Uterus (tissue), 2 donors: ENCODE measurements around the gene SOX5.

ENCODE experiments used
- POLR2A ChIP-seq, 2 donors: fragments of 450-650 bp; IDR thresholded peaks; one replicate each; pipeline ENCODE4 v1.6.1; 2016; ENCODE audit warnings: antibody characterized with exemption in 2 of 2, mild to moderate bottlenecking in 1 of 2, moderate library complexity in 1 of 2
- TF ChIP-seq, protein P1 (sequence below), 4 experiments: fragments of 200-600 bp in 2 of 4; fragments of 450-650 bp in 2 of 4; sonication (generic) in 2 of 4; IDR thresholded peaks; one replicate each; pipeline ENCODE4 v1.5.1; 2016 to 2019; ENCODE audit warnings: antibody characterized with exemption in 4 of 4, mild to moderate bottlenecking in 2 of 4, moderate library complexity in 1 of 4

DNA sequence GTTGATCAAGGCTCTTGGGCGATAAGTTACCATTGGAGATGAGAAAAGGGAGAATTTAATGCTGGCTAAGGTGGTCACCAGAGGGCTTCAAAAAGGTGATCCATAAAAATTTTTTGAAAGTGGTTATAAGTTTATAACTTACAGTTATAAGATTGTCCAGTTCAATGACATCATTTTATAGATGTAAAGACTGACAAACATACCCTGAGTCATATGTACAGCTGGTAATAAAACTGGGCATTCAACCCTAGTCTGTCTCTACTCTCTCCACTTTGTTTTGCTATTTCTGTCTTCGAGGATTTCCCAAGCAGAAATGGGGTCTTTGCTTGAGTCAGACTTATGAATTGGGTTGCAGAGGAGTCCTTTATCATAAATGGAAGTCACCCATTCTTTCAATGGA lies 454.0 kb downstream of the SOX5 start:
- TF ChIP-seq, protein P1, sequence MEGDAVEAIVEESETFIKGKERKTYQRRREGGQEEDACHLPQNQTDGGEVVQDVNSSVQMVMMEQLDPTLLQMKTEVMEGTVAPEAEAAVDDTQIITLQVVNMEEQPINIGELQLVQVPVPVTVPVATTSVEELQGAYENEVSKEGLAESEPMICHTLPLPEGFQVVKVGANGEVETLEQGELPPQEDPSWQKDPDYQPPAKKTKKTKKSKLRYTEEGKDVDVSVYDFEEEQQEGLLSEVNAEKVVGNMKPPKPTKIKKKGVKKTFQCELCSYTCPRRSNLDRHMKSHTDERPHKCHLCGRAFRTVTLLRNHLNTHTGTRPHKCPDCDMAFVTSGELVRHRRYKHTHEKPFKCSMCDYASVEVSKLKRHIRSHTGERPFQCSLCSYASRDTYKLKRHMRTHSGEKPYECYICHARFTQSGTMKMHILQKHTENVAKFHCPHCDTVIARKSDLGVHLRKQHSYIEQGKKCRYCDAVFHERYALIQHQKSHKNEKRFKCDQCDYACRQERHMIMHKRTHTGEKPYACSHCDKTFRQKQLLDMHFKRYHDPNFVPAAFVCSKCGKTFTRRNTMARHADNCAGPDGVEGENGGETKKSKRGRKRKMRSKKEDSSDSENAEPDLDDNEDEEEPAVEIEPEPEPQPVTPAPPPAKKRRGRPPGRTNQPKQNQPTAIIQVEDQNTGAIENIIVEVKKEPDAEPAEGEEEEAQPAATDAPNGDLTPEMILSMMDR (IDR thresholded peaks at IDR 0.05): no peak
- no peak for TF ChIP-seq POLR2A (IDR thresholded peaks at IDR 0.05)
